Testis (tissue), 2 donors: ENCODE data around the gene NDST1.

Experiments
- POLR2A ChIP-seq: fragments of 450-650 bp; IDR thresholded peaks from one replicate; pipeline ENCODE4 v1.6.1; 2017; ENCODE audit warnings: antibody characterized with exemption, mild to moderate bottlenecking, moderate library complexity
- TF ChIP-seq, protein P1 (sequence below), 3 experiments: fragments of 450-650 bp in 2 of 3; fragments of 200-600 bp in 1 of 3; sonication (generic) in 1 of 3; IDR thresholded peaks; one replicate each; pipeline ENCODE4 v1.5.1; 2016 to 2019; ENCODE audit warnings: antibody characterized with exemption in 3 of 3, mild to moderate bottlenecking in 2 of 3, moderate library complexity in 1 of 3

DNA sequence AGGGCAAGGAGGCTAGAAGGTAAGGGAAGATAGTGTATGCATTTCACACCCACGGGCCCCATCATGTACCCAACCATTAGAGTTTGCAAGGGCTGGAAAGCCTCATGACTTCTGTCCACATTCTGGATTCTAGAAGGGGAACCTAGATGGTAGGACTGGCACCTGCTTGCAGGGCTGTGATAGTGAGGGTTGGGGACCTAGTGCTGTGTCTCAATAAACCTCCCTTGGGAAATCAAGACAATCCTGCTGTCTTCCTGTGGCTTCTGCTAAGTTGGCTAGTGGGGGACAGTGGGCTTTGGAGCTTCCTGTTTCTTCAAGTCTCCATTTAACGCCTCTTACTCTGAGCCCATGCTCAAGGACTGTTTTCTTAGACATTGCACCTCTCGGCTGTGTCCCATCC, 88.9 kb downstream of the NDST1 start:
- TF ChIP-seq POLR2A: no peak
- TF ChIP-seq, protein P1, sequence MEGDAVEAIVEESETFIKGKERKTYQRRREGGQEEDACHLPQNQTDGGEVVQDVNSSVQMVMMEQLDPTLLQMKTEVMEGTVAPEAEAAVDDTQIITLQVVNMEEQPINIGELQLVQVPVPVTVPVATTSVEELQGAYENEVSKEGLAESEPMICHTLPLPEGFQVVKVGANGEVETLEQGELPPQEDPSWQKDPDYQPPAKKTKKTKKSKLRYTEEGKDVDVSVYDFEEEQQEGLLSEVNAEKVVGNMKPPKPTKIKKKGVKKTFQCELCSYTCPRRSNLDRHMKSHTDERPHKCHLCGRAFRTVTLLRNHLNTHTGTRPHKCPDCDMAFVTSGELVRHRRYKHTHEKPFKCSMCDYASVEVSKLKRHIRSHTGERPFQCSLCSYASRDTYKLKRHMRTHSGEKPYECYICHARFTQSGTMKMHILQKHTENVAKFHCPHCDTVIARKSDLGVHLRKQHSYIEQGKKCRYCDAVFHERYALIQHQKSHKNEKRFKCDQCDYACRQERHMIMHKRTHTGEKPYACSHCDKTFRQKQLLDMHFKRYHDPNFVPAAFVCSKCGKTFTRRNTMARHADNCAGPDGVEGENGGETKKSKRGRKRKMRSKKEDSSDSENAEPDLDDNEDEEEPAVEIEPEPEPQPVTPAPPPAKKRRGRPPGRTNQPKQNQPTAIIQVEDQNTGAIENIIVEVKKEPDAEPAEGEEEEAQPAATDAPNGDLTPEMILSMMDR (IDR thresholded peaks at IDR 0.05): no peak
